Naive thymus-derived CD8-positive, alpha-beta T cell (primary cell): ENCODE data around the gene LSAMP. TPM values are rescaled to one million over a fixed set of nuclear protein-coding genes. Genes with fewer than 3 reads are reported as not detected.
A peak's percentile ranks its signal among the peaks of the same experiment; 100 is the strongest.

Experiments used
- ATAC-seq, 2 donors: fragments of 150-1000 bp; cut with Tn5 transposase in 1 of 2; sonication (Bioruptor Pico), chemical (Tn5 transposase) in 1 of 2; 1 replicate in 1 of 2; 2 replicates in 1 of 2; pipeline ENCODE4 v1.10.0; 2021; ENCODE audit warnings: mild to moderate bottlenecking in 2 of 2, moderate library complexity in 2 of 2
- POLR2A ChIA-PET: fragments of 350-600 bp; sonication (Branson Sonifier 250); formaldehyde crosslinking; loops from one replicate; lab custom pipeline; 2021; ENCODE audit warnings: antibody characterized with exemption; lab: Charles Lee
- DNase-seq, 10 donors: peaks; one replicate each; pipeline versions ENCODE4 v3.0.0 to v3.0.0-alpha.2; 2020 to 2022
- H3K27ac Mint-ChIP-seq, 10 donors: one replicate each; pipeline ENCODE4 v1.8.0; 2020 to 2022; ENCODE audit warnings: mild to moderate bottlenecking in 10 of 10, mixed read lengths in 10 of 10, moderate library complexity in 4 of 10, inconsistent platforms in 1 of 10
- H3K27me3 Mint-ChIP-seq, 5 donors: one replicate each; pipeline ENCODE4 v1.8.0; 2021 to 2022; ENCODE audit warnings: mixed read lengths in 5 of 5
- H3K36me3 Mint-ChIP-seq, 3 donors: one replicate each; pipeline ENCODE4 v1.8.0; 2020 to 2022; ENCODE audit warnings: mixed read lengths in 3 of 3, mild to moderate bottlenecking in 2 of 3, inconsistent platforms in 1 of 3
- H3K4me1 Mint-ChIP-seq, 4 donors: one replicate each; pipeline ENCODE4 v1.8.0; 2021 to 2022; ENCODE audit warnings: mixed read lengths in 4 of 4
- H3K4me3 Mint-ChIP-seq, 10 donors: one replicate each; pipeline ENCODE4 v1.8.0; 2020 to 2022; ENCODE audit warnings: mild to moderate bottlenecking in 10 of 10, mixed read lengths in 10 of 10, moderate library complexity in 6 of 10, inconsistent platforms in 1 of 10
- H3K9me3 Mint-ChIP-seq, 9 donors: one replicate each; pipeline ENCODE4 v1.8.0; 2020 to 2022; ENCODE audit warnings: mixed read lengths in 9 of 9, mild to moderate bottlenecking in 3 of 9, inconsistent platforms in 1 of 9, moderate library complexity in 1 of 9
- polyA plus RNA-seq, 3 donors: library from polyadenylated mRNA; unstranded; fragments of 300-500 nt; fragmentation: Illumina TruSeq; gene quantifications; one replicate each; pipeline ENCODE4 v1.2.3, GENCODE V29; 2021
- total RNA-seq, 8 experiments: library from RNA in 2 of 8; stranded (reverse) in 2 of 8; gene quantifications; one replicate each; pipeline ENCODE4 v1.2.3 and lab custom pipeline; 2021 to 2026

The LSAMP gene
- total and polyA plus RNA-seq, 5 experiments from 2014 or later: not detected

DNA sequence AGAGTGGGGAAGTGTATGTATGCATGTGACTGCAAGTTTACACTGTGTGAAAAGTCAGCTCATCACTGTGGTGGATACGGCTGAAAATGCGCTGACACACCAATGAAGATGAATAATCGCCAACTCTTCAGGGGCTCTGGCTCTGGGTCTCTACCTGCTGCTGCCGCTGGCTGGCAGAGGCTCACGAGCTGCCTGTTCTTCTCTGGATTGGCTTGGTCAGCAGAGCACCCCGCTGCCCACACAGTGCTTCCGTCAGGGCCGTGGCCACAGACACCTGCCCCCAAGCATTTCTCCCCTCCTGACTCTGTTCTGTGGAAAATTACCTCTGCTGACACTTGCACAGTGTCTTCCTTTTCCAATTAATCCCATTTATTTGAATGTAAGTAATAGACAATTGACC is 606.5 kb downstream of the LSAMP start:
- Mint-ChIP-seq H3K27me3 (peaks cover 2 to 15% (median 4%) of the 10 kb centered on the region in 5 donors), H3K9me3 (no peaks in the 10 kb centered on the region), H3K4me3 (no peak overlapping the region), H3K4me1 (no peaks in the 10 kb centered on the region), H3K36me3 (no peaks in the 10 kb centered on the region), H3K27ac (no peak overlapping the region)
- ATAC-seq (no peak), DNase-seq (no peak)
- POLR2A ChIA-PET: no interaction called here

DNA sequence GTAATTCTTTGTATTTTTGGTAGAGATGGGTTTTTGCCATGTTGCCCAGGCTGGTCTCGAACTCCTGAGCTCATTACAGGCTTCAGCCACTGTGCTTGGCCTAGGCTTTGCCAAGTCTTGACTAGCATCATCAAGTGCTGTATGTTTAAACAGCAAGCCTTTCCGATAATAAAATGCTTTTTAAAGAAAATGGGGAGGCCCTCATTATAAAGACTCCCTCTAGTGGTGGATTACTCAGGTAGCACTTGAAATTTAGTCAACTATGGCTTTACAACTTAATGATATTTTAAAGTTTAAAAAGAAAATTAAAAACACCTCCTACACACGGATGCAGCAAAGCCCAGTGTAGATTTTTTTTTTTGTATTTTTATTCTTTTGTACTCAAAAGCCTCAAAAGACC is 608.3 kb downstream of the LSAMP start:
- ATAC-seq: no peak
- H3K27ac Mint-ChIP-seq: no peak overlapping the region
- H3K9me3 Mint-ChIP-seq: no peaks in the 10 kb centered on the region
- POLR2A ChIA-PET: no interaction called here
- H3K4me3 Mint-ChIP-seq: no peak overlapping the region
- H3K36me3 Mint-ChIP-seq: no peaks in the 10 kb centered on the region
- peaks cover 3 to 9% (median 4%) of the 10 kb centered on the region in 5 donors for H3K27me3 Mint-ChIP-seq
- no peak for DNase-seq
- H3K4me1 Mint-ChIP-seq: no peaks in the 10 kb centered on the region

DNA sequence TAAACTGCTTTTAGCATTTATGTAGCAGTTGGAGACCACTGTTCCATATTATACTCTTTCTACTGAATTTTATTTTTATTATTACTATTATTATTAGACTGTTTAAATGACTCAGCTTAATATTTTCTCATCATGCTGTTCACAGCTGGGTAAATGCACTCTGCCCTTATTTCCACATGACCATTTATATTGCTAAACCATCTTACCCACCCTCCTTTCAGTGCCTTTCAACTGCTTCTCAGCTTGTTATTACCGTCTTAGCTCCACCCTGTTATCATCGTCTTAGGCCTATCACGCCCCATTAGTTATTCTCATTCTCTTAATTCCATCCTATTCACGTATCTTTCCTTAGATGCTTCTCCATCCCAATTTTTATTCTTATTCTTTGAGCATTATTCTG is 609.3 kb downstream of the LSAMP start:
- no peaks in the 10 kb centered on the region for H3K4me1 Mint-ChIP-seq
- POLR2A ChIA-PET: no interaction called here
- no peak overlapping the region for H3K4me3 Mint-ChIP-seq
- ATAC-seq: no peak
- no peaks in the 10 kb centered on the region for H3K36me3 Mint-ChIP-seq
- no peak for DNase-seq
- H3K27me3 Mint-ChIP-seq: peaks cover 1 to 16% (median 7%) of the 10 kb centered on the region in 5 donors
- no peaks in the 10 kb centered on the region for H3K9me3 Mint-ChIP-seq
- H3K27ac Mint-ChIP-seq: no peak overlapping the region

DNA sequence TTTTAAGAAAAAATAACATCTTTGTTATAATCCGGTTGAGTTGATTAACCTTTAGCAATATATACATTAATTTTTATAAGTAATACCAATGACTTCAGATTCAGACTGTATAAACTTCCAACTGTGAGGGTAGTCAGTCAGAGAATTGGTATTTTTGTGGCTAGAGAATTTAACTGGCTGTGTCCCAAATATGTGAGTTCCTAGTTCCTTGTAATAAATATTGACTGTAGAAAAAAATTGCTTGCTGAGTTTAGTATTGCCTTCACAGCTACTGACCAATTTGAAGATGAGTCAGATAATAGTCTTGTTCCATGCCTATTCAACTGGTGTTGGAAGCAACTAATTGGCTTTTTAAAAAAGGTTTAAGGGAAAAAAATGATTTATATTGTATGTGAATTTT is 611.2 kb downstream of the LSAMP start:
- no peak for DNase-seq

DNA sequence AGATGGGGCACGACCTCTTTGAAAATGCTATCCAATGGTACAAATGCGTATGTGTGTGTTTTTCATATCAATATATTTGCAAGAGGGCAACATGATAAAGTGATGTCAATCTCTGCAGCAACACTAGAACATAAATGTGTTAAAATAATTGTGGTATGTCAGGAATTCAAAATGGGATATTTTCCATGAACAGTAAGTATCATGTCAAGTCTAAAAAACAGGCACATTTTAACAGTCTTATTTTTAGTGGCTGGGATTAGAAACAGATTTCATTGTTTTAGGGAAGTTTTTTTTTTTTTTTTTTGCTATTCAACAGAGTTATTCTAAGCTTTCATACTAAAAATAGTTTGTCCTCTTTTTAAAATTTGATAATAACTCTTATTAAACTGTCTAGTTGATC is 612.2 kb downstream of the LSAMP start:
- ATAC-seq (no peak), DNase-seq (no peak)
- H3K27ac Mint-ChIP-seq: no peak overlapping the region
- H3K4me3 Mint-ChIP-seq: no peak overlapping the region
- no peaks in the 10 kb centered on the region for H3K4me1 Mint-ChIP-seq
- H3K9me3 Mint-ChIP-seq: no peaks in the 10 kb centered on the region
- no peaks in the 10 kb centered on the region for H3K36me3 Mint-ChIP-seq
- POLR2A ChIA-PET: no interaction called here
- peaks cover 6 to 22% (median 13%) of the 10 kb centered on the region in 5 donors for H3K27me3 Mint-ChIP-seq

More for the DNA sequence above, 611.2 kb downstream of the LSAMP start:
- no peak for ATAC-seq
- Mint-ChIP-seq H3K36me3 (no peaks in the 10 kb centered on the region), H3K4me1 (no peaks in the 10 kb centered on the region), H3K4me3 (no peak overlapping the region), H3K9me3 (no peaks in the 10 kb centered on the region), H3K27ac (no peak overlapping the region), H3K27me3 (peaks cover 6 to 19% (median 10%) of the 10 kb centered on the region in 5 donors)
- POLR2A ChIA-PET: no interaction called here

DNA sequence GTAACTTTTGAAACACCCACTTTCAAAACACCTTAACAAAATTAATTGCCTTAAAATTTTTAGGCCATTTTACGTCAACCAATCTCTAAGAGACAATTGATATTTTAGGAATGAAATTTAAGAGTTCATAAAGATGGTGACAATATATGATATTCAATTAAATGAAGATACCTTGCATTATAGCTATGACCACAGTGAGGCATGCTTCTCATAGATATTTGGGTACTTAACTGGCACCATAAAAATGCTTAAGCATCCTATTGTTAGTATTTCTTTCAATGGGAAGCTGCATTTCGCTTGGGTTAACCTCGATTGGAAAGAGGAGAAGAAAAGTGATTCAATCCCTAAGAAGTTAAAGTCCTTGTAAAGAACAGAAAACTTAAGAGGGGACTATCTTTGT is 613.0 kb downstream of the LSAMP start:
- DNase-seq (no peak), ATAC-seq (no peak)
- Mint-ChIP-seq H3K27me3 (peaks cover 6 to 31% (median 21%) of the 10 kb centered on the region in 5 donors), H3K9me3 (no peaks in the 10 kb centered on the region), H3K4me1 (no peaks in the 10 kb centered on the region), H3K36me3 (no peaks in the 10 kb centered on the region), H3K27ac (no peak overlapping the region), H3K4me3 (no peak overlapping the region)
- POLR2A ChIA-PET: no interaction called here

DNA sequence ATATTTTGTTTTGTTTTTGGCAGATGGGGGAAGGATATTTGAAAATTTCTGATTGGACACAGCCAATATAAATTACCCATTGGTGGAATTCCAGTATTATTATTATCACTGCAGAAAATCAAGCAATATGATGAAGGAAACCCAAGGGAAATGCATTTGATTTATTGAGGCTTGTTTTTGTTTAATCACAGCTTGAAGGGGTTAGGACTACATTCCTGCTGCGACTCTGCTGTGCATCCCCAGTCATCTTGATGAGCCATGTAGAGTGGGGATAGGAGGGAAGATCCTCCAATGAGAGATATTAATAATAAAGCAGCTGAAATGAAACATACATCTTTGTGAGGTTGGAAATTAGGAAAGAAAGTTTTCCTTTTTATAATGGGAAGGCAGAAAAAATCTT is 613.4 kb downstream of the LSAMP start:
- peaks cover 6 to 35% (median 21%) of the 10 kb centered on the region in 5 donors for H3K27me3 Mint-ChIP-seq
- H3K4me3 Mint-ChIP-seq: no peak overlapping the region
- no peak overlapping the region for H3K27ac Mint-ChIP-seq
- POLR2A ChIA-PET: no interaction called here
- H3K4me1 Mint-ChIP-seq: no peaks in the 10 kb centered on the region
- no peak for DNase-seq
- no peaks in the 10 kb centered on the region for H3K36me3 Mint-ChIP-seq
- no peaks in the 10 kb centered on the region for H3K9me3 Mint-ChIP-seq
- ATAC-seq: no peak

GRCh38 chr3:115830764-115831395 is 614.4 kb downstream of the LSAMP start:
- H3K9me3 Mint-ChIP-seq: no peaks in the 10 kb centered on the region
- peaks cover 10 to 42% (median 23%) of the 10 kb centered on the region in 5 donors for H3K27me3 Mint-ChIP-seq
- no peaks in the 10 kb centered on the region for H3K4me1 Mint-ChIP-seq
- POLR2A ChIA-PET: no interaction called here
- no peaks in the 10 kb centered on the region for H3K36me3 Mint-ChIP-seq
- DNase-seq (no peak), ATAC-seq (no peak)
- no peak overlapping the region for H3K4me3 Mint-ChIP-seq
- no peak overlapping the region for H3K27ac Mint-ChIP-seq

- Mint-ChIP-seq H3K9me3 (no peaks in the 10 kb centered on the region), H3K27me3 (peaks cover 8 to 42% (median 23%) of the 10 kb centered on the region in 5 donors), H3K36me3 (no peaks in the 10 kb centered on the region), H3K4me3 (no peak overlapping the region), H3K27ac (no peak overlapping the region), H3K4me1 (no peaks in the 10 kb centered on the region)
- DNase-seq: no peak
- no peak for ATAC-seq
- POLR2A ChIA-PET: no interaction called here
These were observed 616.9 kb downstream of the LSAMP start for GRCh38 chr3:115828401-115828800.

- POLR2A ChIA-PET: no interaction called here
- no peaks in the 10 kb centered on the region for H3K9me3 Mint-ChIP-seq
- H3K36me3 Mint-ChIP-seq: no peaks in the 10 kb centered on the region
- peaks cover 8 to 42% (median 23%) of the 10 kb centered on the region in 5 donors for H3K27me3 Mint-ChIP-seq
- ATAC-seq (no peak), DNase-seq (no peak)
- no peak overlapping the region for H3K4me3 Mint-ChIP-seq
- H3K4me1 Mint-ChIP-seq: no peaks in the 10 kb centered on the region
- H3K27ac Mint-ChIP-seq: no peak overlapping the region
These were observed 617.8 kb downstream of the LSAMP start for GRCh38 chr3:115827495-115827894.

DNA sequence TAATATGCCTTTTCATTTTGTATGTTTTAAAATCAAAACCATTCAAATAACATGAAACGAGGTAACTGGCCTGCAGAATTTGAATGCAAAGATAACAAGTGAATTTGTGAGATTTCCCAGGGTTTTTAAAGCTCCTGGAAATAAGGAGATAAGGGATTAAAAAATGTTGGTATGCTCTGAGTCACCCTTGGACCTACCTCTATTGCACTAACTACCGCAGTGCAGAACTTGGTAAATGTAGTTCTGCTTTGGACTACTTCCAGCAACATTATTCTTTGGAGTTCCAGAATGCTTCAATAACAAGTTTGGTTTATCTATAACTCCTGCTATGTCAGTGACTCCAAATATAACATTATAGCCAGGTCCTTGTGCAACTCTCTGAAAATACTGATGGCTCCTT is 620.2 kb downstream of the LSAMP start:
- Mint-ChIP-seq H3K27ac (no peak overlapping the region), H3K4me1 (no peaks in the 10 kb centered on the region), H3K36me3 (no peaks in the 10 kb centered on the region), H3K4me3 (no peak overlapping the region), H3K9me3 (no peaks in the 10 kb centered on the region), H3K27me3 (peaks cover 3 to 33% (median 11%) of the 10 kb centered on the region in 5 donors)
- ATAC-seq (no peak), DNase-seq (no peak)
- POLR2A ChIA-PET: no interaction called here

DNA sequence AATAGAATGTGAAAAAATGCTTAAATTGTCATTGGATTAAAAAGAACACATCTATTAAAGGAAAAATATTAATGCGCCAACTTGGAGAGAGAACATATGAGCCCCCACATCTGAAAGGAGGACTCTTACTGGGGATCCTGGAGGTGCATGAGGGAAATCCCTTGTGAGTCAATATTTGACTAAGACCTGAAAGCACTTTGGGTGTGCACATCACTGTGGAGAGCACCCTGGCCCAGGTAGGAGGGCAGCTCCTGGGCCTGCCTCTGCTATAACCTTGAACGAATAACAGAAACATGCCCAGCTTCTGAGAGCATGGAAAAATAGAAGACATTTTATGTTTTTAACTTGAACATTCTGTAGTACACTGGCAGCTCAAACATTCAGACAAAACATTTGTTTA is 622.2 kb downstream of the LSAMP start:
- no peak for DNase-seq
- no peak for ATAC-seq
- POLR2A ChIA-PET: no interaction called here
- Mint-ChIP-seq H3K4me3 (no peak overlapping the region), H3K27me3 (peaks cover 0 to 20% (median 5%) of the 10 kb centered on the region in 5 donors), H3K4me1 (no peaks in the 10 kb centered on the region), H3K36me3 (no peaks in the 10 kb centered on the region), H3K9me3 (no peaks in the 10 kb centered on the region), H3K27ac (no peak overlapping the region)

DNA sequence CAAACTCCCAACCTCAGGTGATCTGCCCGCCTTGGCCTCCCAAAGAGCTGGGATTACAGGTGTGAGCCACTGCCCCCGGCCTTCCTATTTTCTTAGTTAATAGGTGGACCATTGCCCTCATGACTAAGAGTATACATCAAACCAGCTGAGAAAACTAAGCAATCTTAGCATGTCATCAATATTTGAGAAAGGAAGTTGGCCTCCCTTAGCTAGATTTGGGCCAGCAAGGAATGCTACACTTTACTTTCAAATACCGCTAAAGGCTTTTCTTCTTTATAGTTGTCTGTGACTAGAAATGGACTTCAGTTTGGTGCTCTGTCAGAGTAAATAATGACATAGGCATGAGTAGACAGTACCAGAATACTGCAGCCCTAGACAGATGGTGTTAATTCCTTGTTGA is 622.7 kb downstream of the LSAMP start:
- Mint-ChIP-seq H3K27ac (peak overlapping the region in 1 of 10 donors; percentile 51), H3K36me3 (no peaks in the 10 kb centered on the region), H3K9me3 (no peaks in the 10 kb centered on the region), H3K4me1 (no peaks in the 10 kb centered on the region), H3K27me3 (peaks cover 0 to 15% (median 5%) of the 10 kb centered on the region in 5 donors), H3K4me3 (no peak overlapping the region)
- DNase-seq: no peak
- ATAC-seq: no peak
- POLR2A ChIA-PET: no interaction called here

DNA sequence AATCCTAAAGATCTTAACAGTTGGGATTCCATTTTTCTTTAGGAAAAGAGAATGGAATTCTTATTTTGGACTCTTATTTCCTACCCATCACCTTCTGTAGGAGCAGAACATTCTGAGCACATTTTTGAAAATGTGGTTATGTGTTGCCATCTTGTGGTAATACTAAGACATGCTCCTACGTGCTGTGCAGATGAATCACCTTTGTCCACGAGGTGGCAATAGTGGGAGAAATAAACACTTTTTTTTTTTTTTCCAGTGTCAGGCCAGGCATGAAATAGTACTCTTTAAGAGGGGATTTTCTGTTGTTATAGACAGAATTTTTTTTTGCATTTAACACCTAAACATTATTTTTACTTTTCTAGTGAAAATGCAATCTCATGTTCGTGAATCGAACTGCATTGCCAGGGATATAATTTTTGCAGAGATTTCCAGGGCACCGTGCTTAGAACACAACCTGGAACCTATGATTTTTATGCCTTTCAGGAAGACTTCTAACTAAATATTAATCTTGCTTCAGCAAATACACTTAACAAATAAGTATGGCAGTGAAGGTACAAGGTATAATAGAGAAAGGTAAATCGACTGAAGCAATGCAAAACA is 625.4 kb downstream of the LSAMP start:
- Mint-ChIP-seq H3K36me3 (no peaks in the 10 kb centered on the region), H3K9me3 (no peaks in the 10 kb centered on the region), H3K4me1 (peaks cover 0 to under 1% (median 0%) of the 10 kb centered on the region in 4 donors), H3K4me3 (no peak overlapping the region), H3K27me3 (peaks cover 0 to 2% (median 0%) of the 10 kb centered on the region in 5 donors), H3K27ac (no peak overlapping the region)
- ATAC-seq (peak; percentile 94 to 95), DNase-seq (peak; percentile 13 to 82 (median 61))
- POLR2A ChIA-PET: no interaction called here
